NCI-H1048 (cell line): ENCODE measurements around the gene COX19.
"Not testable (repeated sequence)": the region's sequence is repeated elsewhere in the genome, so short reads cannot be mapped to it uniquely, and the experiment has no call there.

Source experiments
- DNase-seq: peaks from one replicate; lab custom pipeline; 2025; lab: John Stamatoyannopoulos, UW

The COX19 gene

DNA sequence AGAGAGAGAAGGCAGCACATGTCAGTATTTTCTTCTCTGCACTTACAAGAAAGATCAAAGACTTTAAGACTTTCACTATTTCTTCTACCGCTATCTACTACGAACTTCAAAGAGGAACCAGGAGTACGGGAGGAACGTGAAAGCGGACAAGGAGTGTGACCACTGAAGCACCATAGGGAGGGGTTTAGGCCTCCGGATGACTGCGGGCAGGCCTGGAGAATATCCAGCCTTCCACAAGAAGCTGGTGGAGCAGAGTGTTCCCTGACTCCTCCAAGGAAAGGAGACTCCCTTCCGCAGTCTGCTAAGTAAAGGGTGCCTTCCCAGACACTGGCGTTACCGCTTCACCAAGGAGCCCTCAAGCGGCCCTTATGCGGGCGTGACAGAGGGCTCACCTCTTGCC, 14.4 kb downstream of the COX19 start:
- DNase-seq = not testable (repeated sequence)

DNA sequence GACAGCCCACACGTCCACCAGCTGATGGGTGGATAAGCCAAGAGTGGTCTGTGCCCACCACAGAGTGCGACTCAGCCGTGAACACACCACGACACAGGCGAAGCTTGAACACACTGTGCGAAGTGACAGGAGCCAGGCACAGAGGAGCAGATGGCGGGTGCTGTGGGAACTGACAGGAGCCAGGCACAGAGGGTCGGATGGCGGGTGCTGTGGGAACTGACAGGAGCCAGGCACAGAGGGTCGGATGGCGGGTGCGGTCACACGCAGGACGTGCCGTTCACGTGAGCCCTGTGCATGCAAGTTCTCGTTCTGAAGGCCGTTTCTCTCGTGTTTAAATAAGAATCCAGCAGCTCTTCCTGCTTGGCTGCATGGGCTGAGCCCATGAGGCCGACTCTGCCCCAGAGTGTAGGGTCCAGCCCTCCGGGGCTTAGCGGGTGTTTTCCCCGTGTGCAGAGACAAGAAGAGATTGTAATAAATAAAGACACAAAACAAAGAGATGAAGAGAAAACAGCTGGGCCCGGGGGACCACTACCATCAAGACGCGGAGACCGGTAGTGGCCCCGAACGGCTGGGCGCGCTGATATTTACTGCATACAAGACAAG, 15.0 kb downstream of the COX19 start:
- DNase-seq = no peak

DNA sequence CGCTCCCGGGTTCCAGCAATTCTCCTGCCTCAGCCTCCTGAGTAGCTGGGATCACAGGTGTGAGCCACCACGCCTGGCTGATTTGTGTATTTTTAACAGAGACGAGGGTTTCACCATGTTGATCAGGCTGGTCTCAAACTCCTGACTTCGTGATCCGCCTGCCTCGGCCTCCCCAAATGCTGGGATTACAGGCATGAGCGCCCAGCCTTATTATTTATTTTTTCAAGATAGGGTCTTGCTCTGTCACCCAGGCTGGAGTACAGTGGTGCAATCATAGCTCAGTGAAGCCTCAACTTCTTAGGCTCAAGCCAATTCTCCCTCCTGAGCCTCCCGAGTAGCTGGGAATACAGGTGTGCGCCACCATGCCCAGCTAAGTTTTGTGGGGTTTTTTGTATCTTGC, 15.6 kb downstream of the COX19 start:
- not testable (repeated sequence) for DNase-seq

DNA sequence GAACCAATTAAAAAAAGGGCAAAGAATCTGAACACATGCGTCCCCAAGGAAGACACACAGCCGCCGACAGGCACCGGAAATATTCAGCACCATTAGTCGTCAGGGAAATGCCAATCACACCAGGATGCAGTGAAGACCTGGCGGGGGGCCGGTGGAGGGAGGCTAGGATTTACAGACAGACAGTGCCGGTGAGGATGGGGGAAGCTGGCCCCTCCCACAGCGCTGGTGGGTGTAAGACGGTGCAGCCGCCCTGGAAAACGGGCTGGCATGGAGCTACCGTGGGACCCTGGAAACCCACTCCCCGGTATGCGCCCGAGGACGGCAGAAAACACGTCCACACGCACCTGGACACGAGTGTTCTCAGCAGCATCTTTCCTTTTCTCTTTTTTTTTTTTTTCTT, 16.1 kb downstream of the COX19 start:
- no peak for DNase-seq

DNA sequence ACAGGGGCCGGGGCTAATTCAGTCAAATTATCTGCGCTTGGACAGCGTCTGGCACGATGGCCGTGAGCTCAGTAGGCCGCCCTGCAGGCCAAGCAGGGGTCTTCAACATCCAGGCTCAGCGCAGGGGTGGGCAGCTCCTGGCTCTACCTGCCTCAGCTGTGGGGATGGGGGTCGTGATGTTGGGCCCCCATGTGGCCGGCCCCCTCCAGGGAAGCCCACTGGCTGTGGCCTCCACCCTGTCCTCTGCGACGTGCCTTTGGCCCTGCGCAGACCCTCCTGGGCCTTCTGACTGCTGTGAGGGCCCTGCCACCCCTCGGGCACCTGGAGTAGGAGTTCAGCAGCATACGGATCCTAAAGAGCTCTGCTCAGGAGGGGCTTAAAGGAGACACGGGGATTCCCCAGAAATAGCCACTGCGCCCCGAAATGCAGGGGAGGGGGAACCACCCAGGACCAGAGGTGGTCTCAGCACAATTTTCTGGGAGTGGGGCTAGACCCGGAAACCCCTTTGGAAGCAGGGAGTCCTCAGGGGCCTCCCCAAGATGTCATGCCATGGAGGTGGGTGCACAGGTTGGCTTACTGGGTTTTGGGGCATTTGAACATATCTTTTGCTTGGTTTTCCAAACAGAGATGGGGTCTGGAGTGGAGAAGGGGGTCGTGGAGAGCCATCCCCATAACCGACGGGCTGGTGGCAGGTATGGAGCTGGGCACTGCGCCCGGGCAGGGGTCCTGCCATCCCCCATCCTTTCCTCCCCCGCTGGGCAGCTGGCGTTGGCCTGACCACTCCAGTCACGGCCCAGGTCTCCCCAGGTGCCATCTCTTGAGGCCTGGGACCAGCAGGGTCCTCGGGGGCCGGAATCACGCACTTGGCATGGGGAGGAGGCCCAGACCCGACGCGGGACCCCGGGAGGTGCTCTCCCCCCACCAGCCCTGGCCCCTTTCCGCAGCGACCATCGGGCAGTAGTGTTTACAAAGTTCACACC, 16.8 kb downstream of the COX19 start:
- no peak for DNase-seq

DNA sequence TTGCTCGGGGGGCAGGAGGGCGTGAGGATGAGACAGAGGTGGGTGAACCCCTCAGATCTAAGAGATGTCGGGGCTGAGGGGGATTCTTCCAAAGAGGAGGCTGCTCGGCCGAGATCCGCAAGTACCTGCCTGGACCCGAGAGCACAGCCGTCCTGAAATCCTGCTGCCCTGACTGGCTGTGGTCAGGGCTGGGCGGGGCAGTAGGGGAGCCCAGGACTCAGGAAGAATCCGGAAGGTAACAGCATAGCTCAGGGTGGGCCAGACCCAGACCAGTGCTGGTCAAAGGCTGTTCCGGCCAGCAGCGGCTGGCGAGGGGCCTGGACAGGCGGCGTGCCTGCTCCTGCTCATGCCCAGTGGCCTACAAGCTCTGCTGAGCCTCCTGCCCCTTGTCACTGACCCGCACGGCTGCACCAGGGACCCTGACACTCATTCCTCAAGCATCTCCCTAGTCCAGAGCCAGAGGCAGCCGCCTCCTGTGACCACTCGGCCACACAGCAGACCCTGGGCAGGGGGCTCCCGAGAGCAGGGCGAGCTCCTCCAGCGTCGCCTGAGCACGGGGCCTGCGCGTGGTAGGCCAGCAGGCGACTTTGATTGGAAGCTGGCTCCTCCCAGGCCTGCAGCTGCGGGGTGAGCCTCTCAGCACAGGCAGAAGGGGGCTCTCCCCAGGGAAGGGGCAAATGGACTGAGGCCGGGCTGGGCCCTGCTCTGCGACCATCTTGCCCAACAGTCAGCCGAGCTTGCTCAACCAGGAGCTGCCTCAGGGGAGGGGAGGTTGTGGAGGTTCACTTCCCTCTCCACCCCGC, 17.7 kb downstream of the COX19 start:
- DNase-seq = no peak

DNA sequence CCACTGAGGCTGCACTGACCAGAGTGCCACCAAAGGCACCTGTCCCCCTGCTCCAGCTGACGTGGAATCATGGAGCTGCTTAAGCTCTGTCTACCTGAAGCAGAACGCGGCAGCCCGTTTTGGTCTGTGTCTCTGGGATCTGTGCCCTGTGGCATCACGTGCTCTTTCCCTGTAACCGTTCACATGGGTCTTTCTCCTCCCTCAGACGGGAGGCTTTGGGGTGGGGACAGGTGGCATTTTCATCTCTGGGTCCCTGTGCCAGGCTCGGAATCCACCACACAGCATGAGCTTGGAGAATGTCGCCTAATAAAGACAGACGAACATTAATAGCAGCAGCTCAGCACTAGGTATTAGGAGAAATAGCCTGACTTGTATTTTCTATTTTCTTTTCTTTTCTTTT, 19.3 kb downstream of the COX19 start:
- no peak for DNase-seq

DNA sequence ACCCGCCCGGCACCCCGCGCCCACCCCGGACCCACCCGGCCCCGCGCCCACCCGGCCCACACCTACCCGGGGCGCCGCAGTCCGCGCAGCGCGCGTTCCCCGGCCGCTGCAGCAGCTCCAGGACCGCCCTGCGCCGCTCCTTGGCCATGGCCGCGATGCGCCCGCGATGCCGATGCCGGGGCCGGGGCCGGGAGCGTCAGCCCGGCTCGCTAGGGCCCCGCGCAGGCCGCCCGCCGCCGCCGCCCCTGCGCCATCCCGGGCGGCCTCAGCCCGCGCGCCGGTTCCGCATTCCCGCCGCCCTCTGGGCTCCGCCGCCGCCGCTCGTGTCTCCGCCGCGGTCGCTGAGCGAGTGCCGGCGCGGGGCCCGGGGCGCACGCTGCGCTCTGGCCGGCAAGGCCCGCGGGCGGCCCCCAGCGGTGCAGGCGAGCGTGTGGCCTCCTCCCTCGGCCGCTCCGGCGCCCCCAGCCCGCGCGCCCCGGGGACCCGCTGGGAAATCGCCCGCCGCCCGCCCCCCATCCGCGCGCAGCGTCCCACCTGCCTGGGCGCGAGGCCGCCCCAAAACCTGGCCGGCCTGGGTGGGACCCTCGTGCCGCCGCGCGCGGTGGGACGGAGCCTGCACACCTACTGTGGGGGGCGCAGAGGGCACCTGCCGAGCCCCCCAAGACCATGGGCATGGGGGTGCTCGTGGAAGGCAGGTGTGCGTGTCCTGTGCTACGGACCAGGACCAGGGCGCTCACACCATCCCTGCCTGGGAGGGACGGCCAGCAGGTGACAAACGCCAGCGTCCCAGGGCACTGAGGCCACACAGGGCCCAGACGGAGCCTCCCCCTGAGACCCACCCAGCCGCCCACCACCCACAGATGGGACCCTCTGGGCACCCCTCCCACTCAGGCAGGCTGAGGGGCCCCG, 20.8 kb downstream of the COX19 start, which contains the start of gene ADAP1:
Gene ADAP1, minus strand, starts transcription at position 351 of the 909 bp plus-strand sequence. Its CDS starts 203 bp downstream, at position 148.
- no peak for DNase-seq

DNA sequence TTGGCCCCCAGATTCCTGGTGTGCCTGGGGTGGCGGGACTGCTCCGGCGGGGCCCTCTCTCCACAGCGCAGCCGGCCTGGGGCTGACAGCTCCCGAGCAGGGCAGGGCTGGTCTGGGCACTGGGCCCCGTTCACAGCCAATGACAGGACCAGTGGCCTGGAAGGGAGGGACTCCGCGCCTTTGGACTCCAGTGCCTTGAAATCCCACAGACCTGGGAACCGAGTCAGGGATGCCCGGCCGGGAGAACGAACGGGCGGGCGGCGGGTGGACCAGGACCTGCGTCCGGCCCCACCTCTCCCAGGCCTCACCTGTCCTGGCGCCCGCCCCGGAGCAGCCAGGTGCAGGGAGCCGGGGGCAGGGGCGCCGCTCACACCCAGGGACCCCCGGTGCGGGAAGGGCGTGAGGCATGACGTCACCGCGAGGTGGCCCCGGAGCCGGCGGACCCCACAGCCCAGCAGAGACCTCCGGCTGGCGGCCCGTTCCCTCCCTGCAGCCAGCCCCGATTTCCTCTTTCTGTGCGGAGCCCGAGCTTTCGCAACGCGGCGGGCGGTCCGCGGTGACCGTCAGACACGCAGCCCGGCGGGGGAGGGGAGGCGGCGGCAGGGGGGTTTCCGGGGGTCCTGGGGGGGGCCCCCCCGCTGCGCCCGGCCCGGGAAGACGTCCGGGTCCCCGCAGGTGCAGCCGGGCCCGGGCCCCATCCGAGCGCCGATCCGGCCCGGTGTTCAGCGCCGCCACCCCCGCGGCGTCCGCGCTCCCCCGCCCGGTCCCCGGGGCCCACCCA, 21.6 kb downstream of the COX19 start:
- DNase-seq = no peak

DNA sequence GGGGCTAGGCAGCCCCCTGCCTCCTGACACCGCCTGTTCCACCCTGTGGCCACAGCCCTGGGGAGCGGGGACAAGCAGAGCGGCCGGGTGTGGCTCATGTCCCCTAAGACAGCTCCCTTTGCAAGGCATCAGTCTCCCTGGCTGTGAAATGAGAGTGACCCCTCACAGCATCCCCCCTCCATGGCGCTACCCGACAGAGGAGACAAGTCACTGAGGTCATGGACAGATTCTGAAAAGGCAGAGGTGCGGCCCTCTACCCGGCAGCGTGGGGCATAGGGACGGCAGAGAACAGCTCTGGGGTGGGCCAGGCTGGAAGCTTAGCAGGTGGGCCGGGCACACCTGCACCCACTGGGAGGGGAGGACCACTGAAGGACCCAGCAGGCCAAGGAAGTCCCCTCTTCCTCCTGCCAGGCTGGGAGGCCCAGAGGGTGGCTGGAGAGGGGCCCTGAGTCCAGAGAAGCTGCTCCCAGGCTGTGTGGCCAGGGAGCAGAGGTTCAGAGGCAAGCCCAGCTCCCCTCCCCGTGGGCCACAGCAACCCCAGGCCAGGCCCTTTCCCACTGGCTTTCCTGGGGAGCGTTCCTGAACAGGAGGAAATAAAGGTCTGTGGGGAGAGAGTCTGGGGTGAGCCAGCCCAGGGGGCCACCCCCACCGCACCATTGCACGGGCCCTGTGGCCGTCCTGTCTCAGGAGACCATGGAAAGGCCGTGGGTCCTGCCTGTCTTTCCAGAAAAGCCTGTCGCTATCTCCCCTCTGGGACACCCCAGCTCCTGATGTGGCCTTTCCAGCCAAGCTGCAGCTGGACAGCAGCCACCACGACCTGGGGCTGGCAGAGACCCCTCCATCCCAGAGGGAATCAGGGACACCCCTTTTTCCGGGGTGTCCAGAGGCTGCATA, 22.6 kb downstream of the COX19 start:
- DNase-seq = no peak

DNA sequence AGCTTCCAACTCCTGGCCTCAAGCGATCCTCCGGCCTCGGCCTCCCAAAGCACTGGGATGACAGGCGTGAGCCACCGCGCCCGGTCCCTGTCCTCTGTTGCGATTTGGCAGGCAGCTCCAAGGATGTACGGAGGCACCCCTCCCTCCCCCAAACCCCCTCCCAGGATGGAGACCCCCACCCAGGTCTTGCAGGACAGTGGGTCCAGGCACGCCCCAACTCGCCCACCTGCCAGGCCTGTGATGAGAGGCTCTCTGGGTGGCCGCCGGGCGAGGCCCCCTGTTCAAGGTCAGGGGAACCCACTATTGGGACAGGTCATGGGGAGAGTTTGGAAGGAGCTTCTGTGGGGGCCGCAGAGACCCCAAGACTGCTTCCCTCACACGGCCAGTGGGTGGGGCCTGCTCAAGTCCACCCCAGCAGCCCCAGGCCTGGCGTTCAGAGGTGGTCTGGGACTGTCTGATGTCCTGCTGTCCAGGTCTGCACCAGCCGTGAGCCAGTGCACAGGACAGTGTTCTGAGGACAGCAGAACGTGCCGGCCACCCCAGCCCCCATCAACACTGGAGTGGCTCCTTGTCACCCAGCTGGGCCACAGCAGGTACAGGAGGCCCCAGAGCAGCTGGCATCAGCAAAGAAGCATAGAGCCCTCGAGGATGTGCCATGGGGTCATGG, 23.3 kb downstream of the COX19 start:
- DNase-seq = no peak

DNA sequence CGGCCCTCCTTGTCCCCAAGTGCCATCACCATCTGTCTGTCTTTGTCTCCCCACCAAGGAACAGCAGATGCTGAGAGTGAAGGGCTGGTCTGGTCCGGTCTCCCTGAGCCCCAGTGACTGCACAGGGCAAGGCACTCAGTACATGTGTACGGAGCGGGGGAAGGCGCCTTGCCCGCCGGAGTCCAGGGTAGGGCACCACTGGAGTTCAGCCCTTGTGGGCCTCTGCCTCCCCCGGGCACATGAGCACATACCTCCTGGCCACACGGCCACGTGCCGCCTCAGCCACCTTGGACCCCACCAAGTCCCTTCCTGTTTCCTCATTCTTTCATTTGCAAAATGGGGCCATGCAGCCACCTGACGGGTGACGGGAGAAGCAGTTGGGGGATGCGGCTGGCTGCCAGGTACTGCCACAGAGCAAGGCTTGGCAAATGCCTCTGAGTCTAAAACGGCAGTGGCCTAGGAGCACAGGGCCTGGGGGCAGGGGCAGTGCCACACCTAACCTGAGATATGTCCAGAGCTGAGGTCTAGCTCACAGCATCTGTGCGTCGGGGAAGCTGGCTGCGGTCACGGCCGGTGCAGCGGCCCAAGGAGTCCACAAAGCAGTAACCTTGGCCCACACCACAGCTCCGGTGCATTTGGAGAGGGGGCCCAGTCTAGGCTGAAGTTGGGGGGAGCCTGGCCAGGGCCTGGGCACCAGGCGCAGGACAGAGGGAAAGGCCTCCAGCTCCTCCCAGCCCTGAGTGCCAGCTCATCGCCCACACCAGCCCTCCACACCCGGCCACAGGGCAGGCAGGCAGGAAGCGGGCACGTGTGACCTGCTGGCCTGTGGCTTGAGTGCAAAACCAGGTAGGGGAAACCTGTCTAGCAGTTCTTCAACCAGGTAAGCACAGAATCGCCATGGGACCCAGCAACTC, 26.1 kb downstream of the COX19 start:
- no peak for DNase-seq

DNA sequence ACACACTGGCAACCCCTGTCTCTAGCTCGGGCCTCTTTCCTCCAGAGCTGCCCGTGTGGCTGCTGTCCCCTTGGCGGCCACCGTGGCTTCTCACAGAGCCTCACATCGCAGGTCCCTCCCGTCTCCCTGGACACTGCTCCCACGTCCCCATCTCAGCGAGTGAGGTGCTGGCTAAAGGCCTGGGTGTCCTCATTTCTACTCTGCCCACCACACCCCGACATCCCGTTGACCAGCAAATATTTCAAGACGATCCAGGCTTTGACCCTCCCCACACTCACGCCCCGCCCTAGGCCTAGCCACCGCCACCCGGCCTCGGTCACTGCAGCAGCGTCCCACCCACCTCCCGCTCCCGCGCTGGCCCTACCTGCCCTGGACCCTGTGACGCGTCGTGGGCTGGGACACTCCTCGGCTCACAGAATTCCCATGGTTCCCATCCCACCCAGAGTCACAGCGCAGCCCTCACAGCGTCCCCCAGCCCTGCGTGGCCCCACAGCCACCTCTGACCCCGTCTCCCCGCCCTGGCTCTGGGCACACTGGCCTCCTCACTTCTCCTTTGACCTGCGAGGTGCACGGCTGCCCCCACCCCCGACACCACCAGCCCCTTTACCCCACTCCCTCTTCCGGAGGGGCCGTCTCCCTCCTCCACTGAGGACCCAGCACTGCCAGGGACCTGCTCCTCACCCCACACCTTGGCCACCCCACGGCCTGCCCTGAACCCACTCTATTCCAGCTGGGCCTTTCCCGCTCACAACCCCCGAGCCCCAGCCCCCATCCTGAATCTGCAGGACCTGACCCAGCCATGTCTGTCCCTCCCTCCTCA, 27.7 kb downstream of the COX19 start:
- no peak for DNase-seq

DNA sequence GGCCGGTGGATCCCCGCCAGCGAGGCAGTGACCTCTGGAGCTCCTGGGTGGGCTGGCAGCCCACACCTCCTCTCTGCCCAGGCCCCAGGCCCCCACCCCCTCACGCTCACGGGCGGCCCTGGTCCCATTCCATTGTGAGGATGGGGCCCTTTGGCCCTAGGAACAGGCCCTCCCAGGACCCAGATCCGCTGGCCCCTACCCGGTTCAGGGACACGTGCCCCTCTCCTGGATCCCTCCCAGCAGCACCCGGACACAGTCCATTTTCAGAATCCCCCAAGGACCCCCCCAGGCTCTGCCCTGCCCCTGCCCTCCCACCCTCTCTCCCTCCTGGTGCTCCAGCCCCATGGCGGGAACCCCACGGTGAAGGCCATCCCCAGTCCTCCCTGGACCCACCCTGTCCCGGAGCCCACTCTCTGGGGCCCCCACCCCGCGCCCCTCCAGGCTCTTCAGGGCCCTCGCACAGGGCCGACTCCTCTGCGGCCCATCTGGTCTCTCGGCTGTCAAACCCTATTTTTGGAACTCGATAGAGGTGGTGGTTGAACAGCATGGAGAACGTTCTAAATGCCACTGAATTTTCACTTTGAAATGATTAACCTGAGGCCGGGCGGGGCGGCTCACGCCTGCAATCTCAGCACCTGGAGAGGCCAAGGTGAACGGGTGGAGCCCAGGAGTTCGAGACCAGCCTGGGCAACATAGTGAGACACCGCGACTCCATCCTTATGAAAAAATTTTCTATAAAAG, 28.9 kb downstream of the COX19 start:
- no peak for DNase-seq

DNA sequence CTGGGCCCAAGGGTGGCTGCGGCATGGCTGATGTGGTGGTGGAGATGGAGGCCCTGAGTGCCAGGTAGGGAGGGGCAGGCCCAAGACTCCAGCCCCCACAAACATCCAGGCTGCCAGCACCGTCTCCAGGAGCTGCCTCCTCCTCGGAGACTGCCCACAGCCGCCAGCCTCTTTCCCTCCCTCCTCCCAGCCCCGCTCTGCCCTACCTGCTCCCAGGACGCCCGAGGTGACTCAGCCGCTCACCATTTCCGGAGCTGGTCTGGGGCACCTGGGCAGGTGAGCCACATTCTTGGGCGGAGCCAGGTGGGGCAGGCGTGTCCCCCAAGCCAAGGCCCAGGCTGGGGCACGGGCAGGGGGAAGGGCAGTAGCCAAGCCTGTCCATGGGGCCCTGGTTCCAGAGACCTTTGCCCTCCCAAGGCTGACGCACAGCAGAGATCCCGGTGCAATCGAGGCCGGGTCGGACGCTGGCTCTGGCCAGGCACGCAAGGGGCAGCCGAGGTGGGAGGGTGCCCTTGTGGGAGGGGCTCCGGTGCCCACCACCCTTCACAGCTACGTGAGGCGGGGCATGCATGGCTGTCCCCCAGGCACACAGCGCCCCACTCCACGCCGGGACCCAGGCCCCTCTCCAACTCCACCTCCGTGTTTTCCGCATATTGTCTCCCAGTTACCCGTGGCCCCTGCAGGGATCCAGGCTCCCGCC, 29.6 kb downstream of the COX19 start:
- no peak for DNase-seq

DNA sequence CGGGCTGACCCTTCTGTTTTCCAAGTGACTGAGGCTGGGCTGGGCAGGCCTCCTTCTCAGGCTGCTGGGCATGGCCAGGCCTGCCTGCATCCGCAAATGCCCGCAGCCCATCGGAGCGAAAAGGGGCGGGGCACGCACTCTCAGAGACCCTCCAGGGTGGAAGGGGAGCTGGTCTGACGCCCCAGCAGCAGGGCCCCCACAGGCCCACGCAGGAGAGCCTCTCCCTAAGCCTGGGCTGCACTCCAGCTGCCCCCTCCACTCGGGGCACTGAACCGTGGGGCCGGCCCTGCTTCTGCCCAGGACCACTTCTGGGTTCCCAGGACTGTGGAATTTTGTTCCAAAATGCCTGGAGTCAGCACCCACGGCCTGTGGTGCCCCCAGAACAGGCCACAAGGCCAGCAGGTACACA, 30.2 kb downstream of the COX19 start:
- no peak for DNase-seq
